Measurements from ENCODE around the gene PLEKHN1. TPM values are rescaled to one million over a fixed set of nuclear protein-coding genes. Genes with fewer than 3 reads are reported as not detected.

PLEKHN1 gene
- total RNA-seq, 1 donor from 2014 or later: 1.6 TPM

DNA sequence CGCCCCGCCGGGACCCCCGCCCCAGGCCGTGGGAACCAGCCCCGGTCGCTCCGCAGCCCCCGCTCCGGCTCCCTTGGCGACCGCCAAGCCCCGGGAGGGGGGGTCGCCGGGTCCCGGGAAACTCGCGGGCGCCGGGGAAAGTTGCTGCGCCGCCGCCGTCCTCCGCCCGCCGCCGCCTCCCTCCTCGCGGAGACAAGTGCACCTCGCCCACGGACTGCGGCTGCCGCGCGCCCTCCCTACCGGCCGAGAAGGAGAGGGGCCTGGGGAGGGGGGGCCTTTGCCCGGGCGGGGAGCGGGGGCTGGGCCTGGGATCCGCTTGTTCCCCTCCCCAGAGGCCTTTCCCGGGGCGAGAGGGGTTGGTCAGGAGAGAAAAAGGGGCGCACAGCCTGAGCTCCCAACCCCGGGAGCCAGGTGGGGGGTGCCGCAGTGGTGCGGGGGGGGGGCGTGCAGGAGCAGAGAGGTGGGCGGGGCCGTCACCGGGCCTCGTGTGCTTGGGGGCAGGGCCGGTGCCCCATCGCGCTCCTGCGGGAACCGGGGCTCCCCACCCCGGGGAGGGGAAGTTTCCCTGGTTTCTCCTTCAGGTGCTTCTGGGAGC lies 54.2 kb downstream of the PLEKHN1 start:
- no peak for FAIRE-seq
- TF ChIP-seq CTCF (IDR thresholded peaks at IDR 0.05; ENCODE audit: insufficient read depth, low read length, severe bottlenecking): no peak

GRCh38 chr1:1021010-1021919 lies 55.0 kb downstream of the PLEKHN1 start:
- Histone ChIP-seq H3K36me3 (ENCODE audit: control insufficient read depth, insufficient read depth, low read length) (peaks cover 18% of the 10 kb centered on the region), H3K4me3 (ENCODE audit: low read depth, low read length) (peak overlapping the region; percentile 70), H3K27me3 (ENCODE audit: control insufficient read depth, insufficient read depth, low read length) (no peaks in the 10 kb centered on the region)
- TF ChIP-seq CTCF (IDR thresholded peaks at IDR 0.05; ENCODE audit: insufficient read depth, low read length, severe bottlenecking): no peak
- DNase-seq (ENCODE audit: low read depth): peak; percentile 58
- no peak for FAIRE-seq

More for the DNA sequence above, 54.2 kb downstream of the PLEKHN1 start:
- H3K27me3 ChIP-seq (ENCODE audit: control insufficient read depth, insufficient read depth, low read length): no peaks in the 10 kb centered on the region
- peaks cover 13% of the 10 kb centered on the region for H3K36me3 ChIP-seq (ENCODE audit: control insufficient read depth, insufficient read depth, low read length)
- no peak for DNase-seq (ENCODE audit: low read depth)
- peak overlapping the region; percentile 70 for H3K4me3 ChIP-seq (ENCODE audit: low read depth, low read length)

DNA sequence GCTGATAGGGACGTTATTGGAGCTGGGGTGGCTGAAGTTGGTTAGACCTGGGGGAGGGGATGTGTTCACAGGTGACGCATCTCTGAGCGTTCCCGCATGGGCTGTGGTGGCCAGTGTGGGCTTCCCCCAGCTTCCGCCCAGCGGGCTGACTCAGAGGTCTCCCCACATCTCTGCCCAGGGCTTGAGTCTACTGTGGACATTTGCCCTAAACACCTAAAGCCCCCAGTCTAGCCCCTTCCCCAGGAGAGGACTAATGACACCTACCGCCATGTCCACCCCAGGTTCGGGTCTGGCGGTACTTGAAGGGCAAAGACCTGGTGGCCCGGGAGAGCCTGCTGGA lies 55.6 kb downstream of the PLEKHN1 start:
- TF ChIP-seq CTCF (IDR thresholded peaks at IDR 0.05; ENCODE audit: insufficient read depth, low read length, severe bottlenecking): no peak
- Histone ChIP-seq H3K36me3 (ENCODE audit: control insufficient read depth, insufficient read depth, low read length) (peaks cover 22% of the 10 kb centered on the region), H3K27me3 (ENCODE audit: control insufficient read depth, insufficient read depth, low read length) (no peaks in the 10 kb centered on the region), H3K4me3 (ENCODE audit: low read depth, low read length) (peak overlapping the region; percentile 70)
- DNase-seq (ENCODE audit: low read depth) (peak; percentile 77), FAIRE-seq (peak; percentile 68)

DNA sequence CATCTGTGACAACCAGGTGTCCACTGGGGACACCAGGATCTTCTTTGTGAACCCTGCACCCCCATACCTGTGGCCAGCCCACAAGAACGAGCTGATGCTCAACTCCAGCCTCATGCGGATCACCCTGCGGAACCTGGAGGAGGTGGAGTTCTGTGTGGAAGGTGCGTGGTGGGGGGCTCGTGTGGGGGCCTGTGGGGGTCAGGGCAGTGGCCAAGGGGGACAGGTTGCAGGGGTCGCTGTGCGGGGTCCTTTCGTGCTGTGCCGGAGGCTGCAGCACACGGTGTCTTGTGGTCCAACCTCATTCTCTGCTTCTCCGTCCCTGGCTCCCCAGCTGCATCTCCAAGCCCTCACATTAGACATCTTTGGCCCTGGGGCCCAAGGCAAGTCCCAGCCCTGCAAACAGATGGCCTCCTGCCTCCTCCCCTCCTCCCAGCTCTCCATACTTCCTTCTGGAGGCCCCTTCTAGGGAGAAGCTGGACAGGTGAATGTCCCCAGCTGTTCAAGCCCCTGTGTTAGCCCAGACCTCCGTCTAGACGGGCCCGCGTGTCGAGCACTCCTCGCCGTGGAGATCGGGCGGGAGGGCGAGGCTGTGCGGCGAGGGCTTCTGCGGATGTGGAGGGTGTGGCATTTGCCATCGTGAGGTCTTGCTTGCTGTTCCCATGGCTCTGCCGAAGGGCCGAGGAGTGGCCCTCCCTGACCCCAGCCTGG lies 56.2 kb downstream of the PLEKHN1 start:
- no peak for TF ChIP-seq CTCF (IDR thresholded peaks at IDR 0.05; ENCODE audit: insufficient read depth, low read length, severe bottlenecking)
- peaks cover 27% of the 10 kb centered on the region for H3K36me3 ChIP-seq (ENCODE audit: control insufficient read depth, insufficient read depth, low read length)
- DNase-seq (ENCODE audit: low read depth): no peak
- H3K27me3 ChIP-seq (ENCODE audit: control insufficient read depth, insufficient read depth, low read length): no peaks in the 10 kb centered on the region
- no peak overlapping the region for H3K4me3 ChIP-seq (ENCODE audit: low read depth, low read length)
- no peak for FAIRE-seq

DNA sequence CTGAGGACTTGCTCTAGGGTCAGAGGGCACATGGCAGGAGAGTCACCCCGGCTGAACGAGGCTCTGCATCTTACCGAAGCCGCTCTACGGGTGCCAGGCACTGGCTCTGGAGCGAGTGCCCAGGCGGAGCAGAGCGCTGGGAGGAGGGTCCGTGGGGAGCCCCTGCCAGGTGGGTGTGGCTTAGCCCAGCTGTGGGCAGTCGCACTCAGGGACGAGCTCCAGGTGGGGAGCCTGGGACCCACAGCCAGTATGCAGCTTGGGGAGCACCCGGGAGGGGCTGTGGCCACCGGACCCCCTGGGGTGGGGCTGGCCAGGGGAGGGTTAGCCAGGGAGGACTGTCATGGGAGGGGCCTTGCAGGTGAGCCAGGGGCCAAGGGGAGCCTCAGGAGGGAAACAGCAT lies 57.4 kb downstream of the PLEKHN1 start:
- TF ChIP-seq CTCF (IDR thresholded peaks at IDR 0.05; ENCODE audit: insufficient read depth, low read length, severe bottlenecking): no peak
- DNase-seq (ENCODE audit: low read depth) (no peak), FAIRE-seq (no peak)
- Histone ChIP-seq H3K27me3 (ENCODE audit: control insufficient read depth, insufficient read depth, low read length) (no peaks in the 10 kb centered on the region), H3K4me3 (ENCODE audit: low read depth, low read length) (no peak overlapping the region), H3K36me3 (ENCODE audit: control insufficient read depth, insufficient read depth, low read length) (peaks cover 33% of the 10 kb centered on the region)

Data from bronchial epithelial cell (primary cell).